Thyroid gland (tissue), 4 donors: Measurements from ENCODE around the gene SCN11A.

Source experiments
- CTCF ChIP-seq, 6 experiments: fragments of 200-600 bp in 3 of 6; fragments of 450-650 bp in 3 of 6; sonication (generic) in 3 of 6; IDR thresholded peaks; one replicate each; pipeline ENCODE4 v1.5.1; 2016 to 2019; ENCODE audit warnings: antibody characterized with exemption in 6 of 6, mild to moderate bottlenecking in 2 of 6, inconsistent platforms in 1 of 6, moderate library complexity in 1 of 6
- POLR2A ChIP-seq, 2 donors: fragments of 450-650 bp; IDR thresholded peaks; one replicate each; pipeline ENCODE4 v1.6.1; 2017; ENCODE audit warnings: antibody characterized with exemption in 2 of 2, mild to moderate bottlenecking in 2 of 2, moderate library complexity in 1 of 2

DNA sequence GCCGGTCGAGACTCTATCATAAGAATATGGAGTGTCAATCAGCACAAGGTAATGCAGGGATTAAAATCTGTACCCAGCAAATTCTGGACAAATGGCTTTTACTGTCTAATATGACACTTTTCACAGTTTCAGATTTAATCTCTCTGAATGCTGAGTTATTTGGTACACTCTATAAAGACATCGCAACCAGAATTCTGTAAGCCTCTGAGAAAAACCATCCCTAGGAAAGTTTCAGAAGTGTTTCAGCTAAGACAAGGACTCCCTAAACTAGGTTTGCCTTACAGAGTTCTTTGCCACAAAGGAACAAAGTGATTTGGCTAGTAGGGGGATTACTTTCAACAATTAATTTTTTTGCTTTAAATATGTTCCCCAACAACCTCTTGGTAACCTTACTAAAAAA, 11.4 kb upstream of the SCN11A start:
- TF ChIP-seq CTCF (IDR thresholded peaks at IDR 0.05) (no peak), POLR2A (IDR thresholded peaks at IDR 0.05) (no peak)
